OCI-LY1 (cell line): ENCODE measurements around the gene PGAM5.

Source experiments
- EZH2 ChIP-seq: fragments of 200-600 bp; sonication (generic), shearing (Covaris generic); IDR thresholded peaks from 2 replicates; pipeline ENCODE4 v1.8.0; 2017; ENCODE audit warnings: borderline replicate concordance, mixed run types, mild to moderate bottlenecking, antibody characterized with exemption, low read length, moderate library complexity, mixed read lengths
- TF ChIP-seq, protein P1 (sequence below): fragments of 200-600 bp; sonication (generic), shearing (Covaris generic); IDR thresholded peaks from 2 replicates; pipeline ENCODE4 v1.5.1; 2017; ENCODE audit warnings: mild to moderate bottlenecking, antibody characterized with exemption, low read length, moderate library complexity, mixed read lengths

DNA sequence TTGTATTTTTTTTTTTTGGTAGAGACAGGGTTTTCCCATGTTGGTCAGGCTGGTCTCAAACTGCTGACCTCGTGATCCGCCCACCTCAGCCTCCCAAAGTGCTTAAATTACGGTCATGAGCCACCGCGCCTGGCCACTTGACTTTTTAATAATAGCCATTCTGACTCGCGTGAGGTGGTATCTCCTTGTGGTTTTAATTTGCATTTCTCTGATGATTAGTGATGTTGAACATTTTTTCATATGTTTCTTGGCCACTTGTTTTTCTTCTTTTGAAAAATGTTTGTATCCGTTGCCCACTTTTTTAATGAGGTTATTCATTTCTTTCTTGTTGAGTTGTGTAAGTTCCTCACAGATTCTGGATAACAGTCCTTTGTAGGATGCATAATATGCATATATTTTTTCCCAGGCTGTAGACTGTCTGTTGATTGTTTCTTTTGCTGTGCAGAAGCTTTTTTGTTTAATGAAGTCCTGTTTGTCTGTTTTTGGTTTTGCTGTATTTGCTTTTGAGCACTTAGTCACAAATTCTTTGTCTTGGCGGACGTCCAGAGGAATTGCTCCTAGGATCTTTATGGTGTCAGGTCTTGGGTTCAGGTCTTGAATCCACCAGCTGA is 10.3 kb upstream of the PGAM5 start:
- TF ChIP-seq, protein P1, sequence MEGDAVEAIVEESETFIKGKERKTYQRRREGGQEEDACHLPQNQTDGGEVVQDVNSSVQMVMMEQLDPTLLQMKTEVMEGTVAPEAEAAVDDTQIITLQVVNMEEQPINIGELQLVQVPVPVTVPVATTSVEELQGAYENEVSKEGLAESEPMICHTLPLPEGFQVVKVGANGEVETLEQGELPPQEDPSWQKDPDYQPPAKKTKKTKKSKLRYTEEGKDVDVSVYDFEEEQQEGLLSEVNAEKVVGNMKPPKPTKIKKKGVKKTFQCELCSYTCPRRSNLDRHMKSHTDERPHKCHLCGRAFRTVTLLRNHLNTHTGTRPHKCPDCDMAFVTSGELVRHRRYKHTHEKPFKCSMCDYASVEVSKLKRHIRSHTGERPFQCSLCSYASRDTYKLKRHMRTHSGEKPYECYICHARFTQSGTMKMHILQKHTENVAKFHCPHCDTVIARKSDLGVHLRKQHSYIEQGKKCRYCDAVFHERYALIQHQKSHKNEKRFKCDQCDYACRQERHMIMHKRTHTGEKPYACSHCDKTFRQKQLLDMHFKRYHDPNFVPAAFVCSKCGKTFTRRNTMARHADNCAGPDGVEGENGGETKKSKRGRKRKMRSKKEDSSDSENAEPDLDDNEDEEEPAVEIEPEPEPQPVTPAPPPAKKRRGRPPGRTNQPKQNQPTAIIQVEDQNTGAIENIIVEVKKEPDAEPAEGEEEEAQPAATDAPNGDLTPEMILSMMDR: no peak
- no peak for TF ChIP-seq EZH2
